Aorta (tissue), 5 donors: ENCODE measurements around the gene ASAP2. TPM values are rescaled to one million over a fixed set of nuclear protein-coding genes. Genes with fewer than 3 reads are reported as not detected.

Source experiments
- ATAC-seq: fragments of 200-7000 bp; cut with Tn5 transposase; one replicate; pipeline ENCODE4 v1.9.1; 2022; ENCODE audit warnings: moderate library complexity; ENCODE audit not compliant: low FRiP score
- DNase-seq, 2 donors: peaks; one replicate each; pipeline ENCODE4 v3.0.0-alpha.2; 2020
- H3K27ac ChIP-seq, 2 donors: one replicate each; pipeline ENCODE4 v1.5.1; 2013; ENCODE audit warnings: low read length in 2 of 2, mild to moderate bottlenecking in 2 of 2, moderate library complexity in 2 of 2, control low read depth in 1 of 2, inconsistent platforms in 1 of 2, low read depth in 1 of 2
- H3K27me3 ChIP-seq, 2 donors: one replicate each; pipeline ENCODE4 v1.6.1; 2013; ENCODE audit warnings: control low read depth in 1 of 2, low read length in 1 of 2, mild to moderate bottlenecking in 1 of 2, moderate library complexity in 1 of 2; ENCODE audit not compliant: insufficient read depth in 2 of 2, control insufficient read depth in 1 of 2
- H3K36me3 ChIP-seq, 2 donors: one replicate each; pipeline ENCODE4 v1.6.1; 2013; ENCODE audit warnings: control low read depth in 1 of 2, low read length in 1 of 2, mild to moderate bottlenecking in 1 of 2; ENCODE audit not compliant: insufficient read depth in 2 of 2, control insufficient read depth in 1 of 2
- H3K4me1 ChIP-seq, 2 donors: one replicate each; pipeline ENCODE4 v1.6.1; 2013; ENCODE audit warnings: low read length in 2 of 2, control low read depth in 1 of 2, mild to moderate bottlenecking in 1 of 2, moderate library complexity in 1 of 2; ENCODE audit not compliant: insufficient read depth in 2 of 2, control insufficient read depth in 1 of 2
- H3K4me3 ChIP-seq, 2 donors: one replicate each; pipeline ENCODE4 v1.5.1; 2013; ENCODE audit warnings: low read length in 2 of 2, control low read depth in 1 of 2, mild to moderate bottlenecking in 1 of 2
- H3K9me3 ChIP-seq: one replicate; pipeline ENCODE4 v1.6.1; 2013; ENCODE audit warnings: mild to moderate bottlenecking, low read length; ENCODE audit not compliant: control insufficient read depth
- WGBS, 2 donors: extraction: QIAGEN DNeasy Blood & Tissue Kit; methylation state at CpG; one replicate each; pipeline ENCODE4 v1.1.7; 2013; 5-methylcytosine and 5-hydroxymethylcytosine counted together
- intact Hi-C, 2 donors: fragments of 100-400 bp; cut with DNase I; formaldehyde crosslinking; loops; one replicate each; pipeline versions ENCODE4 v1.14.2 to v1.15.0; 2022
- polyA plus RNA-seq, 2 donors: library from polyadenylated mRNA; stranded (reverse); fragments of 200-250 nt; gene quantifications; one replicate each; pipeline ENCODE4 v1.2.3, GENCODE V29; 2013
- total RNA-seq, 2 donors: library from RNA; stranded (reverse); fragmentation: NEBNext Ultra II Directional; extraction: Animal tissue kit (Norgen Biotek cat#: 25700); gene quantifications; one replicate each; pipeline ENCODE4 v1.2.1, GENCODE V29; 2021
- donor health status: healthy with polysubstance abuse.
- donor health status: Bipolar disorder and iron deficiency.
- donor health status: DM: no; HTN: no; CAD: no.
- donor health status: DM: no; HTN: no; CAD: no.
- donor health status: DM: yes; HTN: yes; CAD: no.

The ASAP2 gene
- total and polyA plus RNA-seq, 4 donors: 16.7 to 72.4 (median 48.8) TPM

GRCh38 chr2:9296559-9296958 is 89.9 kb downstream of the ASAP2 start:
- intact Hi-C loops: no loop called here
- peaks cover 2 to 4% of the 10 kb centered on the region in 2 donors for H3K4me1 ChIP-seq
- WGBS, 2 donors: 95 to 96% methylated on average over 4 of the region's 4 CpGs

GRCh38 chr2:9297156-9297555 is 90.5 kb downstream of the ASAP2 start:
- WGBS, 2 donors: 29 to 31% methylated on average over 6 of the region's 6 CpGs
- no peak overlapping the region for H3K4me3 ChIP-seq
- H3K27ac ChIP-seq: peak overlapping the region in 1 of 2 donors; percentile 12
- peaks cover 2 to 4% of the 10 kb centered on the region in 2 donors for H3K4me1 ChIP-seq
- ATAC-seq: no peak
- DNase-seq: no peak
- no peaks in the 10 kb centered on the region for H3K27me3 ChIP-seq
- intact Hi-C loops: no loop called here
- peaks cover 0 to 1% of the 10 kb centered on the region in 2 donors for H3K36me3 ChIP-seq
- no peaks in the 10 kb centered on the region for H3K9me3 ChIP-seq

More at GRCh38 chr2:9296559-9296958, 89.9 kb downstream of the ASAP2 start:
- H3K27me3 ChIP-seq: no peaks in the 10 kb centered on the region
- no peak overlapping the region for H3K4me3 ChIP-seq
- H3K36me3 ChIP-seq: peaks cover 0 to 1% of the 10 kb centered on the region in 2 donors
- H3K9me3 ChIP-seq: no peaks in the 10 kb centered on the region
- ATAC-seq (no peak), DNase-seq (no peak)
- peak overlapping the region in 1 of 2 donors; percentile 12 for H3K27ac ChIP-seq

GRCh38 chr2:9297807-9298206 is 91.2 kb downstream of the ASAP2 start:
- Histone ChIP-seq H3K27ac (peak overlapping the region in 1 of 2 donors; percentile 30), H3K9me3 (no peaks in the 10 kb centered on the region), H3K36me3 (peaks cover 0 to 1% of the 10 kb centered on the region in 2 donors), H3K4me3 (no peak overlapping the region), H3K27me3 (no peaks in the 10 kb centered on the region), H3K4me1 (peaks cover 2 to 4% of the 10 kb centered on the region in 2 donors)
- DNase-seq (no peak), ATAC-seq (no peak)
- 35 to 49% methylated on average over 7 of the region's 7 CpGs for WGBS, 2 donors
- intact Hi-C loops: no loop called here

GRCh38 chr2:9298583-9298982 is 92.0 kb downstream of the ASAP2 start:
- WGBS, 2 donors: 84 to 87% methylated on average over 7 of the region's 7 CpGs
- H3K4me1 ChIP-seq: peaks cover under 1 to 2% of the 10 kb centered on the region in 2 donors
- intact Hi-C loops: no loop called here
- H3K4me3 ChIP-seq: no peak overlapping the region
- H3K27ac ChIP-seq: no peak overlapping the region
- peaks cover 0 to 1% of the 10 kb centered on the region in 2 donors for H3K36me3 ChIP-seq
- DNase-seq (no peak), ATAC-seq (no peak)
- H3K27me3 ChIP-seq: no peaks in the 10 kb centered on the region
- H3K9me3 ChIP-seq: no peaks in the 10 kb centered on the region

GRCh38 chr2:9299161-9300100 is 92.8 kb downstream of the ASAP2 start:
- no peaks in the 10 kb centered on the region for H3K9me3 ChIP-seq
- ATAC-seq (no peak), DNase-seq (no peak)
- 71 to 75% methylated on average over 17 of the region's 17 CpGs for WGBS, 2 donors
- no peaks in the 10 kb centered on the region for H3K27me3 ChIP-seq
- H3K4me3 ChIP-seq: no peak overlapping the region
- no peak overlapping the region for H3K27ac ChIP-seq
- peaks cover 0 to 1% of the 10 kb centered on the region in 2 donors for H3K36me3 ChIP-seq
- peaks cover 0 to 2% of the 10 kb centered on the region in 2 donors for H3K4me1 ChIP-seq
- intact Hi-C loops: no loop called here

- Histone ChIP-seq H3K4me3 (no peak overlapping the region), H3K36me3 (no peaks in the 10 kb centered on the region), H3K9me3 (no peaks in the 10 kb centered on the region), H3K27ac (peak overlapping the region in 1 of 2 donors; percentile 12), H3K4me1 (peaks cover 0 to 2% of the 10 kb centered on the region in 2 donors), H3K27me3 (no peaks in the 10 kb centered on the region)
- ATAC-seq (no peak), DNase-seq (no peak)
- WGBS, 2 donors: 59 to 61% methylated on average over 3 of the region's 3 CpGs
- intact Hi-C loops: no loop called here
Measured at GRCh38 chr2:9300214-9300613, 93.6 kb downstream of the ASAP2 start.

GRCh38 chr2:9300829-9301453 is 94.3 kb downstream of the ASAP2 start:
- Histone ChIP-seq H3K9me3 (no peaks in the 10 kb centered on the region), H3K27me3 (no peaks in the 10 kb centered on the region), H3K36me3 (no peaks in the 10 kb centered on the region), H3K4me3 (no peak overlapping the region), H3K4me1 (peaks cover 0 to 2% of the 10 kb centered on the region in 2 donors), H3K27ac (no peak overlapping the region)
- intact Hi-C loops: no loop called here
- 36 to 47% methylated on average over 10 of the region's 10 CpGs for WGBS, 2 donors
- no peak for DNase-seq
- ATAC-seq: no peak

- H3K27me3 ChIP-seq: no peaks in the 10 kb centered on the region
- DNase-seq (no peak), ATAC-seq (no peak)
- WGBS, 2 donors: 86 to 96% methylated on average over 2 of the region's 2 CpGs
- no peak overlapping the region for H3K27ac ChIP-seq
- H3K4me3 ChIP-seq: no peak overlapping the region
- H3K9me3 ChIP-seq: no peaks in the 10 kb centered on the region
- intact Hi-C loops: no loop called here
- peaks cover 0 to 3% of the 10 kb centered on the region in 2 donors for H3K4me1 ChIP-seq
- H3K36me3 ChIP-seq: no peaks in the 10 kb centered on the region
Measured at GRCh38 chr2:9302755-9303154, 96.1 kb downstream of the ASAP2 start.
